Tongue (tissue), 2 donors: ENCODE data around the gene CERS1. TPM values are rescaled to one million over a fixed set of nuclear protein-coding genes. Genes with fewer than 3 reads are reported as not detected.
A peak's percentile ranks its signal among the peaks of the same experiment; 100 is the strongest.

Experiments
- DNase-seq: peaks from one replicate; pipeline ENCODE4 v3.0.0-alpha.2; 2015
- total RNA-seq: library from RNA; depleted of rRNA; stranded (reverse); fragments of >200 nt; gene quantifications from one replicate; pipeline ENCODE4 v1.2.3, GENCODE V29; 2014

Gene CERS1, protein sequence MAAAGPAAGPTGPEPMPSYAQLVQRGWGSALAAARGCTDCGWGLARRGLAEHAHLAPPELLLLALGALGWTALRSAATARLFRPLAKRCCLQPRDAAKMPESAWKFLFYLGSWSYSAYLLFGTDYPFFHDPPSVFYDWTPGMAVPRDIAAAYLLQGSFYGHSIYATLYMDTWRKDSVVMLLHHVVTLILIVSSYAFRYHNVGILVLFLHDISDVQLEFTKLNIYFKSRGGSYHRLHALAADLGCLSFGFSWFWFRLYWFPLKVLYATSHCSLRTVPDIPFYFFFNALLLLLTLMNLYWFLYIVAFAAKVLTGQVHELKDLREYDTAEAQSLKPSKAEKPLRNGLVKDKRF
- 7.7 TPM for total RNA-seq

DNA sequence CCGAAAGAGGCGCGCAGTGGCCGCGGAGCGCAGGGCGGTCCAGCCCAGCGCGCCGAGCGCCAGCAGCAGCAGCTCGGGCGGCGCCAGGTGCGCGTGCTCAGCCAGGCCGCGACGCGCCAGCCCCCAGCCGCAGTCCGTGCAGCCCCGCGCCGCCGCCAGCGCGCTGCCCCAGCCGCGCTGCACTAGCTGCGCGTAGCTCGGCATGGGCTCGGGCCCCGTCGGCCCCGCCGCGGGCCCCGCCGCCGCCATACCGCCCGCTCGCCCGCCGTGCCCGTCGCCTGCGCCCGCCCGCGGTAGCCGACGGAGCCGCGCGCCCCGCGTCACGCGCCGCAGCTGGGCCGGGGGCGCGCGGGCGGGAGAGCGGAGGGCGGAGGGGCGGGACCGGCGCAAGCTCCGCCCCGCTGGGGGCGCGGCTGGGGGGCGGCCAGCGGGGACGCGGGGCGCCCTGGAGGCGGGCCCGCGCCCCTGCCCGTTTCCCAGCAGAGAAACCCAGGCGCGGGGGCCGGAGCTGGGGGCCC, at the start of gene CERS1:
CERS1 (minus strand) TSS at position 335 of the 518 bp plus-strand sequence; CDS start at position 249, 86 bp downstream.
- DNase-seq = peak; percentile 73

DNA sequence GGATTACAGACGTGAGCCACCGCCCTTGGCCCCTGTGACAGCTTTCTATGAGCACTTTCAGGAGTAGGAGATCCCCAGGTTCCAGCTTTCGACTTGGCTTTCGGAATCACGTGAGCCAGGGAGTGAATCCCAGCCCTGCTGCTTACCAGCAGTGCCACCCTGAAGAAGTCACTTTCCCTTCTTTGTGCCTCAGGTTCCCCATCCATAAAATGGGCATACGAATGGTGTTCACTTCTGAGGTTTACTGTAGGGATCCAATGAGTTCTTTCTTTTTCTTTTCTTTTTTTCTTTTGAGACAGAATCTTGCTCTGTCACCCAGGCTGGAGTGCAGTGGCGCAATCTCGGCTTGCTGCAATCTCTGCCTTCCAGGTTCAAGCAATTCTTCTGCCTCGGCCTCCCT, 49.3 kb upstream of the CERS1 start:
- no peak for DNase-seq

- no peak for DNase-seq
These were observed 47.5 kb upstream of the CERS1 start for GRCh38 chr19:18943465-18943864.

DNA sequence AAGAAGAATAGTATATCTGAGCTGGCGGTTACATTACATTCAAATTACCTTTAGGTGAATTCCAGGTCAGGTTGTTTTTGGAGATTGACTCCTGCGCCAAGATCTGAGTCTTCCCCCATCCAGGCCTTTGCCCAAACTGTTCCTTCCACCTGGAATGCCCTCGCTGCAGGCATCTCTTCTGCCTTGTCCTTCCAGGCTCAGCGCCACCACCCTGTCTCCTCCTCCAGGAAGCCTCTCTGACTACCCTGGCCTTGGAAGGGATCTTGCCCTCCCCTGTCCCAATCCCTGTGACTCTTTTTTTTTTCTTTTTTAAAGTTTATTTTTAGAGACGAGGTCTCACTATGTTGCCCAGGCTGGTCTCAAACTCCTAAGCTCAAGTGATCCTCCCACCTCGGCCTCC, 46.7 kb upstream of the CERS1 start:
- DNase-seq = no peak

DNA sequence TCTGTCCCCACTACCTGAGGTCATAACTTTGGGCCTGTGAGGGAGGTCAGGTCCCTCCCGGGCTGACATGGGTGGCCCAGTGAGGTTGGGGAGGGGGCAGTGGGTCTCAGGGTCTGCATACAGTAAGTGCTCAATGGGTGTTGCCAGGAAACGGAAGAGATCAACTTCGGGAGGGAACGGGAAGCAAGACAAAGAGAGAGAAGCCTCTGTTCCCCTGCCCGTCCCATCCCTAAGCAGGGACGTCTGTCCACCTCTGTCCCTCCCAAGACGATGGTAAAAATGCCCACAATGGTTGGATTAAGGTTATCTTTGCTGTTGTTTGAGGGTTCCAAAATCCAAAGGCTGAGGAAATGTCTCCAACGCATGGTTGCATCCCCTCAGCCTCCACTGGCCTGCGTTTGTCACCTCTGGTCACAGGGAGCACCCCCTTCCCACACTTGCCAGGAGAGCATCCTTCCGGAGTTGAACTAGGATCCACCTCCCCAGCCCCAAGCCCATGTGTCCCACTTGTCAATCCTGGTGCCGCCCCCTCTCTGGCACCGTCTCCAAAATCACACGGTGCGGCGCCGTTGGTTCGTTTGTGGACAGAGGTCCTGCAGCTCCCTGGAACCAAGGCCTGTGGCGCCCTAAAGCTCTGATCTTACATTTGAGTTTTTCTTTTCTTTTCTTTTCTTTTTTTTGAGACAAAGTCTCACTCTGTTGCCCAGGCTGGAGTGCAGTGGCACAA, 45.8 kb upstream of the CERS1 start:
- DNase-seq = no peak

DNA sequence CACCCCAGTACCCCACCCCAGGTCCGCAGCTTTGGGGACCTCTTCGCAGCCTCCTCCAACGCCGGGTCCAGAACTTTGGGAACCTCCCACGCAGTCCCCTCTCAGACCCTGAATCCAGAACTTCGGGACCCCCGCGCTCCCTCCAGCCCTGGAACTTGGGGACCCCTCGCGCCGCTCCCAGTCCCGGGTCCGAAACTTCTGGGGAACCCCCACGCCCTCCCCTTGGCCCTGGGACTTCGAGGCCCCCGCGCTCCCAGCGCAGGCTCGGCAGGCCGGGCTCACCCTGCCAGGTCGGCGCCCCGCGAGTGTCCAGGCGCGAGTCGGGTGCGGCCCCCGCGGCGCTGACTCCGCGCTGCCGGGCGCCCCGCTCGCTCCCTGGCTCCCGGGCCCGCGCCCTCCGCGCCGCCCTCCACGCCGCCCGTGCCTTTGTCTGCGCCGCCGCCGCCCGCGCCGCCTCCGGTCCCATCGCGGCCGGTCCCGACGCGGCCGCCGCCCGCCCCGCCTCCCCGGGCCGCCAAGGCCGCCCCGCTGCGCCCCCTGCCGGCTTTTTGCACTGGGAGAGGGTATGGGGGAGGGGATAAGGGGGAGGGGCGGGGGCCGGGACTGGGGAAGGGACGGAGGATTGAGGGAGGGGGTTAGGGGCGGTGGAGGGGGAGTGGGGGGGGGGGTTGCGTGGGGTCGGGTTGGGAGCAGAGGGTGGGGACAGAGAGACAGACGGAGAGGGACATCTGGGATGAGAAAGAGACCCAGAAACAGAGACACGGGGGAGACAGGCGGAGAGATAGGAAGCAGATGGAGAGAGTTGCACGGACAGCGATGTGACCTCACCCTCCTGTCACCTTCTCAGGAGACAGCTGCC, 45.0 kb upstream of the CERS1 start, which contains the start of gene HOMER3:
HOMER3 (minus strand) TSS at position 449 of the 859 bp plus-strand sequence. CDS start 2,235 bp downstream, outside the sequence.
- DNase-seq = peak; percentile 89

- DNase-seq = peak; percentile 77
These were observed 44.2 kb upstream of the CERS1 start for GRCh38 chr19:18939922-18940768.

- no peak for DNase-seq
These were observed 43.2 kb upstream of the CERS1 start for GRCh38 chr19:18939163-18939562.

GRCh38 chr19:18933297-18933696, 37.3 kb upstream of the CERS1 start:
- DNase-seq = no peak

DNA sequence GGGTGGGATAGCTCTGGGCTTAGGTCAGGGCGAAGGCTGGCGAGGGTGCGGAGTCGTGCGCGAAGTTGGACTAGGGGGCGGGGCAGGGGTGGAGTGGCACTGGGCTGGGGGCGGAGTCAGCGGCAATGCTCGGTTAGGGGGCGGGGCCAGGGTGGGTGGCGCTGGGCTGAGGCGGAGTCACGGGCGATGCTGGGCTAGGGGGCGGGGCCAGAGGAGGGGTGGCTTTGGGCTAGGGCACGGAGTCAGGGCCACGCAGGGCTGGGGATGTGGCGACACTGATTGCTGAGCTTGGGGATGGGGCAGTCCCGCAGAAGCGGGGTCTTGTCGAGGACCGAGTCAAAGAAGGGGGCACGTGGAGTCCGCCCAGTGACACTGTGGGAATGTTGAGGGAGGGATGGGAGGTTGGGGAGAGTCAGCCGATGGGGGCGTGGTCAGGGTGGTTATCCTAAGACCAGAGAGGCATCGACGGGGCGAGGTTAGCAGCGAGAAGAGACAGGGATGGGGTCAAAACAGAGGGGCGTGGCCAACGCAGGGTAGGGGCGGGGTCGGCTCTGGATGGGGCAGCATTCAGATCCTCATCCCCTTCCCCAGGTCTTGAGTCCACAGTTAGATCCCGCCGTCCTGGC, 36.4 kb upstream of the CERS1 start:
- DNase-seq = peak; percentile 71

DNA sequence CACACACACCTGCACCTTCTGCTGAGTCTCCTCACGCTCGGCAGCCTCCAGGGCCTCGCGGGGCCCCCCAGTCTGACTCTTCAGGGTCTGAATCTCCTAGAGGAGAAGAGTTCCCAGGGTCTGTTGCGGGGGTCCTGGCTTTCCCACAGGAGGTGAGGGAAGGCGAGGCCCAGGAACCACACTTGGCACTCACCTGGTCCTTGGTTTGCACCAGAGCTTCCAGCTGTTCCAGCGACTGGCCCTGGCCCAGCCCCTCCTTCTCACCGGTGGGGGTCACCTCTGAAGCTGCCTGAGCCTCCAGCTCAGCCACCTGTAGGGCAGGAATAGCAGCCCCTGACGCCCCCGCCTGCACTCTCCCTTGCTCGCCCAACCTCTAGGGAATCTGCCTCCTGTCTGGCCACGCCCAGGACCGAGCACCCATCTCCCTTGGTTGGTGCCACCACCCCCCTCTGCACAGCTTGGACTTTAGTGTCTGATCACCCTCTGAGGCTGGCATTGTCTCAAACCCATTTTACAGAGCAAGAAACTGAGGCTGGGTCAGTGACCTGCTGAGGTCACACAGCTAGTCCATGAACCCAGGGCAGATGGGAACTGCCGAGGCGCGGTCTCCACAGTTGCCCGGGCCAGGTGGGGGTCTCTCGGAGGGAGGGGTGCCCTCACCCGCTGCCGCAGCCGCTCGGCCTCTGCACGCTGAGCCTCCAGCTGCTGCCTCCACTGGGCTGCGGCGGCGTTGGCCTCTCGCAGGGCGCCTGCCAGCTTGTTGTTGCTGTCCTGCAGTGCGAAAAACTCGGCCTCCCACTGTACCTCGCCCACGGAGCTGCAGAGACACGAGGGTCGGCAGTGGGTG, 35.6 kb upstream of the CERS1 start:
- no peak for DNase-seq

DNA sequence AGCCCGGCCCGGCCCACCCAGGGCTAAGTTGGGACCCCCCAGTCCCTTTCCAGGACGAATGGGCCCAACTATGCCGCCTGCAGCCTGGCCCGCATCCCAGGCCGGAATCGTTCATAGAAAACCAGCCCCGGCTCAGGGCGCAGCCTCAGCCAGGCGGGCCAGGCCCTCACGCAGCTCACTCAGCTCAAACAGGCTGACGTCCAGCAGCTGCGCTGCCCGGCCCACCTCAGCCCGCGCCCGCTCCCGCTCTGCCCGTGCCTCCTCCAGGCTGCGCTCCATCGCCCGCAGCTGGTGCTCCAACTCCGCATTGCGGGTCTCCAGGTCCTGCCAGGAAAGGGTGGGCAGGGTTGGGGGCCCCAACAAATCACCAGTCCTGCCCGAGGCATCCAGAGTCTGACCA, 33.4 kb upstream of the CERS1 start:
- DNase-seq = no peak

- DNase-seq = no peak
These were observed 32.3 kb upstream of the CERS1 start for GRCh38 chr19:18928018-18928805.

DNA sequence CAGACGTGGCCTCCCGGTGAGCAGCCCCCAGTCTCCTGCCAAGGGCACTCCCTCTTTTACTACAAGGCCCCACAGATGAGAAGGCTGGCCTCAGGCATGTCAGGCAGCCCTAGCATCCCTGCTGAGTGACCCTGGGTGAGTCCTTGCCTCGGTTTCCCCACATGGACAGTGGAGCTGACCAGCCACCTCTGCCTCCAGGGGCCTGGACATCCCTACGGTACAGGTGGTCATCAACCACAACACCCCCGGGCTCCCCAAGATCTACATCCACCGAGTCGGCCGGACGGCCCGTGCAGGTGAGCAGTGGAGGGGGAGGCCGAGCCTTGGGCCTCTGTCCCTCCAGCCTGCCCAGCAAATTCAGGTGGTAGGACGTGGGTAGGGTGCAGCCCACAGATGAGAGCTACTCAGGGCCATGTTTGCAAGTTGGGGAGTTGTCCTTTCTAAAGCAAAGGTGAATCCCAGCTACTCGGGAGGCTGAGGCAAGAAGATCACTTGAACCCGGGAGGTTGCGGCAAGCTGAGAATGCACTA, 28.8 kb upstream of the CERS1 start:
- no peak for DNase-seq

DNA sequence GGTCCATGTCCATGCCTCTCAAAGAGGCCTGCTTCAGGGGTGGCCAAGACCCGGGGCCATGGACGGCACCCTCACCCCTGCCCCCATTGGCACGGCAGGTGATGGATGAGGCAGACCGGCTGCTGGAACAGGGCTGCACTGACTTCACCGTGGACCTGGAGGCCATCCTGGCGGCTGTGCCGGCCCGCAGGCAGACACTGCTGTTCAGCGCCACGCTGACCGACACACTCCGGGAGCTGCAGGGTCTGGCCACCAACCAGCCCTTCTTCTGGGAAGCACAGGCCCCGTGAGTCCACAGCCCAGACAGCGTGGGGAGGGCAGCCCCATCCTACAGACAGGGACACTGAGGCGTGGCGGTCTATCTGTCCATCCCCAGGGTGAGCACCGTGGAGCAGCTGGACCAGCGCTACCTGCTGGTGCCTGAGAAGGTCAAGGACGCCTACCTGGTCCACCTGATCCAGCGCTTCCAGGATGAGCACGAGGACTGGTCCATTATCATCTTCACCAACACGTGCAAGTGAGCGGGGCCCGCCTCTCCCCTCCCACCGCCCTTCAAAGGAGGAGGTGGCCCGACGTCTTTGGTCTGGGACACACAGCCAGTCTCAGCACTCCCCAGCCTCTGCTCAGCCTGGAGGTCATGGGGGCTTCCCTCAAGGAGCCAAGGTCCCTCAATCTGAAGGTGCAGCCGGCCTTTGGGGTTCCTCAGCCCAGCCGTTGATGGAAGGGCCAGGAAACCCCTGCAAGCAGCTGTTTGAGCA, 26.4 kb upstream of the CERS1 start:
- no peak for DNase-seq

DNA sequence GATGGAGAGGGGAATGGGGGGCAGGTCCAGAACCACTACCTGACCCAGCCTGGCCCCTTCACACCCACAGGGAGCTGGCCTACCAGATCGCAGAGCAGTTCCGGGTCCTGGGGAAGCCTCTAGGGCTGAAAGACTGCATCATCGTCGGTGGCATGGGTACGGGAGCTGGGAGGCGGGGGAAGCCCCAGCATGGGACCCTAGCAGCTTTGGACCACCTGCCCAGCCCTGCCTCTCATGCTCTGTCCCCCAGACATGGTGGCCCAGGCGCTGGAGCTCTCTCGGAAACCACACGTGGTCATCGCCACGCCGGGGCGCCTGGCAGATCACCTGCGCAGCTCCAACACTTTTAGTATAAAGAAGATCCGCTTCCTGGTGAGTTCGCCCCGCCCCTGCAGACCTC, 25.6 kb upstream of the CERS1 start:
- no peak for DNase-seq

DNA sequence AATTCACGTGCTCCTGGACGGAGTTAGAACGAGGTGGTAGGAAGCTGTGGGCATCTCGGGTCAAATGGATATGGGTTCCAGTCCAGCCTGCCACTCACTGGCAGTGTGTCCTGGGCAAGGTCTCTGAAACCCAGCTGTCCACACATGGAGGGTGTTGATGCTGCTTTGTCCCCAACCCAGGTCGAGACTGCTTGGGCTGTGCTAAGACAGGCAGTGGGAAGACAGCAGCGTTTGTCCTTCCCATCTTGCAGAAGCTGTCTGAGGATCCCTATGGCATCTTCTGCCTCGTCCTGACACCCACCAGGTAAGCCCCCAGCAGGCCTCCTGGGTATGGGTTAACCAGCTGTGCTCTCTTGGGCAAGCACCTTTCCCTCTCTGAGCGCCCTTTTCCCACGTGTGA, 24.4 kb upstream of the CERS1 start:
- DNase-seq = no peak

GRCh38 chr19:18919900-18920214, 23.9 kb upstream of the CERS1 start:
- DNase-seq = no peak
